Measurements from ENCODE around the gene NLK. TPM values are rescaled to one million over a fixed set of nuclear protein-coding genes. Genes with fewer than 3 reads are reported as not detected.

NLK gene
- total RNA-seq, 1 experiment from 2014 or later = 28.0 TPM

DNA sequence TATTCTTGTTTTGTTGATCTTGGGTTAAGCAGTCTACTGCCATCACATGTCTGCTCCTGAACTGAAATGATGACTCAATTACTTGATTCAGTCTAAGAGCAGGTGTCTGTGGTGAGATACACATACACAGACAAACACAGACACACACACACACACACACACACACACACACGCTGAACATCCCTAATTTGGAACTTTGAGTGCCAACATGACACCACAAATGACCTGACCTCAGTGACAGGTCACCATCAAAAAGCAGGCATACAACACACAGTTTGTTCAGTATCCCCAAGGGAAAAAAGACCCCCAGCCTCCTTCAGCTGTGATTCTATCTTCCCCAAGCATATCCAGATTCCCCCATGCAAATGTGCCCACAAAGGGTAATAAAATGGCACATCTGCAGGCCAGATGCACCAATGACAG is 146.4 kb downstream of the NLK start:
- BruUV-seq (replicated peaks) = no TSS peak
- POLR2A ChIA-PET = no interaction called here
- Histone ChIP-seq H3K4me1 (ENCODE audit: control insufficient read depth, insufficient read depth, low read length) (no peaks in the 10 kb centered on the region), H3K36me3 (ENCODE audit: control insufficient read depth, insufficient read depth, low read length) (no peaks in the 10 kb centered on the region), H3K27me3 (ENCODE audit: control insufficient read depth, insufficient read depth, low read length) (no peaks in the 10 kb centered on the region), H3K9me3 (ENCODE audit: control insufficient read depth, insufficient read depth, low read depth, low read length) (no peaks in the 10 kb centered on the region), H3K4me3 (ENCODE audit: low read depth in 2 of 2, low read length in 2 of 2) (no peak overlapping the region), H3K27ac (ENCODE audit: low read length) (no peak overlapping the region)
- intact Hi-C loops (cut with micrococcal nuclease; ENCODE audit: unreplicated experiment) (no loop called here), in situ Hi-C loops (cut with HindIII; ENCODE audit: low pct_unique_long_range_greater_than_20kb, low sequenced_read_pairs) (no loop called here)
- no peak for TF ChIP-seq TCF7L2 (IDR thresholded peaks at IDR 0.05; ENCODE audit: low read depth, low read length)
- TF ChIP-seq POLR2AphosphoS5 (IDR thresholded peaks at IDR 0.05; ENCODE audit: low read depth, low read length) = no peak
- TF ChIP-seq, protein P1, sequence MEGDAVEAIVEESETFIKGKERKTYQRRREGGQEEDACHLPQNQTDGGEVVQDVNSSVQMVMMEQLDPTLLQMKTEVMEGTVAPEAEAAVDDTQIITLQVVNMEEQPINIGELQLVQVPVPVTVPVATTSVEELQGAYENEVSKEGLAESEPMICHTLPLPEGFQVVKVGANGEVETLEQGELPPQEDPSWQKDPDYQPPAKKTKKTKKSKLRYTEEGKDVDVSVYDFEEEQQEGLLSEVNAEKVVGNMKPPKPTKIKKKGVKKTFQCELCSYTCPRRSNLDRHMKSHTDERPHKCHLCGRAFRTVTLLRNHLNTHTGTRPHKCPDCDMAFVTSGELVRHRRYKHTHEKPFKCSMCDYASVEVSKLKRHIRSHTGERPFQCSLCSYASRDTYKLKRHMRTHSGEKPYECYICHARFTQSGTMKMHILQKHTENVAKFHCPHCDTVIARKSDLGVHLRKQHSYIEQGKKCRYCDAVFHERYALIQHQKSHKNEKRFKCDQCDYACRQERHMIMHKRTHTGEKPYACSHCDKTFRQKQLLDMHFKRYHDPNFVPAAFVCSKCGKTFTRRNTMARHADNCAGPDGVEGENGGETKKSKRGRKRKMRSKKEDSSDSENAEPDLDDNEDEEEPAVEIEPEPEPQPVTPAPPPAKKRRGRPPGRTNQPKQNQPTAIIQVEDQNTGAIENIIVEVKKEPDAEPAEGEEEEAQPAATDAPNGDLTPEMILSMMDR (IDR thresholded peaks at IDR 0.05) = no peak
- no peak for TF ChIP-seq SIN3A (IDR thresholded peaks at IDR 0.05; ENCODE audit: borderline replicate concordance, insufficient read depth, low read depth, low read length)
- TF ChIP-seq, protein P2, sequence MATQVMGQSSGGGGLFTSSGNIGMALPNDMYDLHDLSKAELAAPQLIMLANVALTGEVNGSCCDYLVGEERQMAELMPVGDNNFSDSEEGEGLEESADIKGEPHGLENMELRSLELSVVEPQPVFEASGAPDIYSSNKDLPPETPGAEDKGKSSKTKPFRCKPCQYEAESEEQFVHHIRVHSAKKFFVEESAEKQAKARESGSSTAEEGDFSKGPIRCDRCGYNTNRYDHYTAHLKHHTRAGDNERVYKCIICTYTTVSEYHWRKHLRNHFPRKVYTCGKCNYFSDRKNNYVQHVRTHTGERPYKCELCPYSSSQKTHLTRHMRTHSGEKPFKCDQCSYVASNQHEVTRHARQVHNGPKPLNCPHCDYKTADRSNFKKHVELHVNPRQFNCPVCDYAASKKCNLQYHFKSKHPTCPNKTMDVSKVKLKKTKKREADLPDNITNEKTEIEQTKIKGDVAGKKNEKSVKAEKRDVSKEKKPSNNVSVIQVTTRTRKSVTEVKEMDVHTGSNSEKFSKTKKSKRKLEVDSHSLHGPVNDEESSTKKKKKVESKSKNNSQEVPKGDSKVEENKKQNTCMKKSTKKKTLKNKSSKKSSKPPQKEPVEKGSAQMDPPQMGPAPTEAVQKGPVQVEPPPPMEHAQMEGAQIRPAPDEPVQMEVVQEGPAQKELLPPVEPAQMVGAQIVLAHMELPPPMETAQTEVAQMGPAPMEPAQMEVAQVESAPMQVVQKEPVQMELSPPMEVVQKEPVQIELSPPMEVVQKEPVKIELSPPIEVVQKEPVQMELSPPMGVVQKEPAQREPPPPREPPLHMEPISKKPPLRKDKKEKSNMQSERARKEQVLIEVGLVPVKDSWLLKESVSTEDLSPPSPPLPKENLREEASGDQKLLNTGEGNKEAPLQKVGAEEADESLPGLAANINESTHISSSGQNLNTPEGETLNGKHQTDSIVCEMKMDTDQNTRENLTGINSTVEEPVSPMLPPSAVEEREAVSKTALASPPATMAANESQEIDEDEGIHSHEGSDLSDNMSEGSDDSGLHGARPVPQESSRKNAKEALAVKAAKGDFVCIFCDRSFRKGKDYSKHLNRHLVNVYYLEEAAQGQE (IDR thresholded peaks at IDR 0.05; ENCODE audit: insufficient read depth in 1 of 2, low read depth in 2 of 2, low read length in 1 of 2) = no peak
- ATAC-seq = no peak
- CTCF ChIA-PET = no interaction called here
- DNase-seq (ENCODE audit: low read depth, low spot score) = no peak

DNA sequence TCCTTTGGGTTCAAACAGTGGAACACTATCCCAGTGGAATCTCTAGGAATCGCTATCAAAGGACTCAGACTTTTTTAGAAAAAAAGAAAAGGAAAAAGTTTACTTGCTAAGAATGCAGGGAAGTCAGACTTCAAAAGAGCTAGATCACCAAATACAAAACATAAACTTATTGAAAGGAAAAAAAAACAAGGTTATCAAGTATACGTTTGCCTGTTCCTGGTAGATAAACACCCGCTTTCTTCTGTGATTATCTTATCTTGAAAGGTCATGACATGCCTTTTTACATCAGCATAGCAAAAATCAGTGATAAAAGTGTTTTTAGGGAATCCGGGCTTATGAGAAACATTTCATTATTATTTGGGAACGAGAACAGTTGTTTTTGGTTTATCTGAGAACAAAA is 147.2 kb downstream of the NLK start:
- intact Hi-C loops (cut with micrococcal nuclease; ENCODE audit: unreplicated experiment) = no loop called here
- DNase-seq (ENCODE audit: low read depth, low spot score) (no peak), ATAC-seq (no peak)
- CTCF ChIA-PET = no interaction called here
- TF ChIP-seq, protein P2 (IDR thresholded peaks at IDR 0.05; ENCODE audit: insufficient read depth in 1 of 2, low read depth in 2 of 2, low read length in 1 of 2) = no peak
- TF ChIP-seq TCF7L2 (IDR thresholded peaks at IDR 0.05; ENCODE audit: low read depth, low read length) = no peak
- no peak for TF ChIP-seq POLR2AphosphoS5 (IDR thresholded peaks at IDR 0.05; ENCODE audit: low read depth, low read length)
- no peak for TF ChIP-seq SIN3A (IDR thresholded peaks at IDR 0.05; ENCODE audit: borderline replicate concordance, insufficient read depth, low read depth, low read length)
- TF ChIP-seq, protein P1 (IDR thresholded peaks at IDR 0.05) = no peak
- no peaks in the 10 kb centered on the region for H3K4me1 ChIP-seq (ENCODE audit: control insufficient read depth, insufficient read depth, low read length)
- in situ Hi-C loops (cut with HindIII; ENCODE audit: low pct_unique_long_range_greater_than_20kb, low sequenced_read_pairs) = no loop called here
- H3K27me3 ChIP-seq (ENCODE audit: control insufficient read depth, insufficient read depth, low read length) = no peaks in the 10 kb centered on the region
- H3K9me3 ChIP-seq (ENCODE audit: control insufficient read depth, insufficient read depth, low read depth, low read length) = no peaks in the 10 kb centered on the region
- POLR2A ChIA-PET = no interaction called here
- H3K36me3 ChIP-seq (ENCODE audit: control insufficient read depth, insufficient read depth, low read length) = no peaks in the 10 kb centered on the region
- H3K4me3 ChIP-seq (ENCODE audit: low read depth in 2 of 2, low read length in 2 of 2) = no peak overlapping the region
- no TSS peak for BruUV-seq (replicated peaks)
- no peak overlapping the region for H3K27ac ChIP-seq (ENCODE audit: low read length)
